ENCODE data around the gene ATP1A4.

Gene ATP1A4

DNA sequence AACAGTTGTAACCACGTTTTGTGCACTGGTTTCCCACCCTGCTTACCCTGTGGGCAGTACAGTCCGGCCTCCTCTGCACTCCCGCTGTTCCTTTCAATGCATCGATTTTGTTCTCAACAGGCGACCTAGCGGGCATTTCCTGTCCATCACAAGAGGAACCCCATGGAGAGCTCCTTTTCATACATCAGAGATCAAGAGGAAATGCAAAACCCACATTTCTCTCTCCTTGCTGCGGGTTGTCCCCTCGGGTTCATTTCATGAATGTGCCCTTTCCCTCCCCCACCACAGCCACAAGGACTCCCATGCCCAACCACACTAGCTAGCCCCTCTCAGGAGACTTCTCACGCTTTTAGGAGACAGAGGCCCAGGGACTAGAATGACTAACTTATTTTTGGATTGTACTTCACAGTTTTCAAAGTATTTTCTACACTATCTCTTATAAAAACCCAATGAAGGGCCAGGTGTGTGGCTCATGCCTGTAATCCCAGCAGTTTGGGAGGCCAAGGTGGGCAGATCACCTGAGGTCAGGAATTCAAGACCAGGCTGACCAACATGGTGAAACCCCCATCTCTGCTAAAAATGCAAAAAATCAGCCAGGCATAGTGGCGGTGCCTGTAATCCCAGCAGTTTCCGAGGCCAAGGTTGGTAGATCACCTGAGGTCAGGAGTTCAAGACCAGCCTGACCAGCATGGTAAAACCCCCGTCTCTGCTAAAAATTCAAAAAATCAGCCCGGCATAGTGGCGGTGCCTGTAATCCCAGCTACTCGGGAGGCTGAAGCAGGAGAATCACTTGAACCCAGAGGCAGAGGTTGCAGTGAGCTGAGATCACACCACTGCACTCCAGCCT, 18.4 kb downstream of the ATP1A4 start:
- TF ChIP-seq, protein P1, sequence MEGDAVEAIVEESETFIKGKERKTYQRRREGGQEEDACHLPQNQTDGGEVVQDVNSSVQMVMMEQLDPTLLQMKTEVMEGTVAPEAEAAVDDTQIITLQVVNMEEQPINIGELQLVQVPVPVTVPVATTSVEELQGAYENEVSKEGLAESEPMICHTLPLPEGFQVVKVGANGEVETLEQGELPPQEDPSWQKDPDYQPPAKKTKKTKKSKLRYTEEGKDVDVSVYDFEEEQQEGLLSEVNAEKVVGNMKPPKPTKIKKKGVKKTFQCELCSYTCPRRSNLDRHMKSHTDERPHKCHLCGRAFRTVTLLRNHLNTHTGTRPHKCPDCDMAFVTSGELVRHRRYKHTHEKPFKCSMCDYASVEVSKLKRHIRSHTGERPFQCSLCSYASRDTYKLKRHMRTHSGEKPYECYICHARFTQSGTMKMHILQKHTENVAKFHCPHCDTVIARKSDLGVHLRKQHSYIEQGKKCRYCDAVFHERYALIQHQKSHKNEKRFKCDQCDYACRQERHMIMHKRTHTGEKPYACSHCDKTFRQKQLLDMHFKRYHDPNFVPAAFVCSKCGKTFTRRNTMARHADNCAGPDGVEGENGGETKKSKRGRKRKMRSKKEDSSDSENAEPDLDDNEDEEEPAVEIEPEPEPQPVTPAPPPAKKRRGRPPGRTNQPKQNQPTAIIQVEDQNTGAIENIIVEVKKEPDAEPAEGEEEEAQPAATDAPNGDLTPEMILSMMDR (IDR thresholded peaks at IDR 0.05), result no peak

DNA sequence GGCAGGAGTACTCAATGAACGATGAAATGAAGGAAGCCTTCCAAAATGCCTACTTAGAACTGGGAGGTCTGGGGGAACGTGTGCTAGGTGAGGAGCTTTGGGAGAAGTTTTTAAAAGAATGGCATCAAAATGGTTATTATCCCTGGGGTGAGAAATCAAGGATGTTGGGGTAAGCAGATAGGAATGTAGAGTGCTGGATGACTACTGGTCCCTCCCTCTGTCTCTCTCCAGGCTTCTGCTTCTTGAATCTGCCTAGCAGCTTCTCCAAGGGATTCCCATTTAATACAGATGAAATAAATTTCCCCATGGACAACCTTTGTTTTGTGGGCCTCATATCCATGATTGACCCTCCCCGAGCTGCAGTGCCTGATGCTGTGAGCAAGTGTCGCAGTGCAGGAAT, 20.0 kb downstream of the ATP1A4 start:
- TF ChIP-seq, protein P1 (IDR thresholded peaks at IDR 0.05), result no peak

DNA sequence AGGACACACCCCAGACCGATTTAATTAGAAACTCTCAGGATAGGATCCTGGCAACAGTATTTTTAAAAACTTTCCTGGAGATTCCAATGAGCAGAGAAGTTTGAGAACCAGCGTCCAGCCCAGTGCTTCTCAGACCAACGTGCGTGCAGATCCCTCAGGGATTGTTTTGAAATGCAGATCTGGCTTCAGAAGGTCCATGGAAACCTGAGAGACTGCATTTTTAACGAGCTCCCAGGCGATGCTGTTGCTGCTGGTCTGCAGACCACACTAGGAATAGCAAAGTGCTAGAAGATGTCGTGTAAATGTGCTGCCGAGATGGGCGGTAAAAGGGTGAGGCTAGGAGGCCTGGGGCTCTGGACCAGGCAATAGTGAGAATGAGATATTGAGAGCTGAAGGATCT, 20.6 kb downstream of the ATP1A4 start:
- TF ChIP-seq, protein P1 (IDR thresholded peaks at IDR 0.05), result no peak

DNA sequence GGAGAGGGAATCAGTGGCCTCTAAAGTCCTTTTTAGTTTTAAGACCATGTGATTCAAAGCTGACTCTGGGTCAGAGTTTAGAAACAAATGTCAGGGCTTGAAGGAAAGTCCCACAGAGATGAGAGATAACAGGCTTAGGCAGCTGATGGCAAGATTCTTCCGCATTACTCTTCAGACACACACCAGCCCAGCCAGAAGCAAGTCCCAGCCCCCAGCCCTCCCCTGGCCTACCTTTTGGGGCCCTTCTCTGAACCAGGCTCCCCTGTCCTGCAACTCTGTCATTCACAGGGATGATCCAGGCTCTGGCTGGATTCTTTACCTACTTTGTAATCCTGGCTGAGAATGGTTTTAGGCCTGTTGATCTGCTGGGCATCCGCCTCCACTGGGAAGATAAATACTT, 25.8 kb downstream of the ATP1A4 start:
- TF ChIP-seq, protein P1 (IDR thresholded peaks at IDR 0.05), result no peak

DNA sequence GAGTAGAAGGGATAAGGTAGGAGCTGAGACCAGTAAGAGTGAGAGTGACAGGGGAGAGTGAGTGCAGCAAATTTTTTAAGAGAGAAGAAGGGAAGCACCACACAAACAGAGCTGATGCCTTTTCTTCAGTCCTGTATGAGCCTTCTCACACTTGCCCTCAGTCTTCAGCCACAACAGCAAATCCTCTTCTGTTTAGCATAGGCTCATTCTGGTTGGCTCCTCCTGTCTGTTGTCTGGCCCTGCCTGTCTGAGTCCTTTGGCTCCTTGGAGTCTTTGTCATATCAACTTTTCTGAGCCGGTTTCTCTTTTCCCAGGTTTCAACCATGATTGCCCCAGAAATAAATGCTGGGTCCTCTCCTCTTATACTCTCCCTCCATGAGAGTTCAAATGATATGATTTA, 26.3 kb downstream of the ATP1A4 start:
- TF ChIP-seq, protein P1 (IDR thresholded peaks at IDR 0.05), result no peak

DNA sequence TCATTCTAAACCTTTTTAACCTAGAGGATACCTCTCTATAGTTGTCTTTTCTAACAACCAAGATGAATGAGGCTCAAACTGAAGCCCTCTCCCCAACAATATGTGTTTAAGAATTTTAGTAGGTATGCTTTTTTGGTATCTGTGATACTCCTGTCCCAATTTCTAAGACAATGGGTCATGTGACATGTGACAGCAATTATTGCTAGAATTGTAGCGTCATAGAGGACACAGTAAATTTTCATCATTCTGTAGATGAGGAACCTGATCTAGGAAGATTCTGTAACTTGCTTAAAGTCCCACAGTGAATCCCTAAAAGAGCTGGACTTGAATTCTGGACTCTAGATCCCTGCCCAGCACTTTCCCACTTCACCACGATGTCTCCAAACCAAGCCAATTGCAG, 27.3 kb downstream of the ATP1A4 start:
- TF ChIP-seq, protein P1 (IDR thresholded peaks at IDR 0.05), result no peak

DNA sequence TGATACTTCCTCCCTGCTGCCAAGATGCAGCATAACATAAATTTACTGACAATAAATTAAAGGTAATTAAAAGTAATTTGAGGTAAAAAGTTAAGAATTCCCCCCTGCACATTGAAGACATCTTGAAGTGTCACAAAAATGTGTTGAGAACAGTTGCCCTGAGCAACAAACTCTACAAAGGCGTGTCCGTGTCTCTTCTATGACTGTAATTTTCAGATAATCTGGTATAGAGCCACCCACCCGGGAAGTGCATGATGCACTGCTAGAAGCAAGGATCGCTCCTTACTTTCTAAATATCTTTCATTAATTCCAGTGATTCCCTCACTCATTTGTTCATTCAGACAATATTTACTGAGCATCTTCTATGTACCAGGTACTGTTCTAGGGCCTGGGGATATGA, 27.9 kb downstream of the ATP1A4 start:
- TF ChIP-seq, protein P1 (IDR thresholded peaks at IDR 0.05), result no peak
